ENCODE data around the gene ATG2B. TPM values are rescaled to one million over a fixed set of nuclear protein-coding genes. Genes with fewer than 3 reads are reported as not detected.

The ATG2B gene
- total and polyA plus RNA-seq, 4 experiments from 2014 or later: 1.0 to 37.8 (median 15.8) TPM

DNA sequence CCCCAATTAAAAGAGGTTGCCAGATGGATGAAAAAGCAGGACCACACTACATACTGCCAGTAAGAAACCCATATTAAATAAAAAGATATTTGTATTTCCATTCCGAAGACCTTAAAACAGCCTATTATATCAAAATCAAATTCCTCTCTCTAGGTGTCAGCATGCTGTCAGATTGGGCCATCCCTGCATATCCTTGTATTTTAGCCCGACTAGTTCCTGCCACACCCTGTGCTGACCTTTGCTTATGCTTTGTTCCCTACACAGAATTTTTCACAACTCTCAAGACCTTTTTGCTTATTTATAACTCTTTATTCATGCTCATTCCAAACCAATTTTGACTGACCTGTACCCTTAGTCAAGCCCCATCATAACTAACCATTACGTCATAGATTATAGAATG lies 13.0 kb upstream of the ATG2B start:
- intact Hi-C loops (cut with micrococcal nuclease): no loop called here
- ChIA-PET POLR2A (ENCODE audit: partially characterized antibody) (no interaction called here), CTCF (ENCODE audit: partially characterized antibody) (no interaction called here)
- Mint-ChIP-seq H3K4me1 (peaks cover 0 to 4% (median under 1%) of the 10 kb centered on the region in 4 donors), H3K4me3 (no peak overlapping the region), H3K27me3 (no peaks in the 10 kb centered on the region), H3K36me3 (peaks cover 3 to 14% of the 10 kb centered on the region in 2 donors), H3K27ac (no peak overlapping the region), H3K9me3 (no peaks in the 10 kb centered on the region)
- Histone ChIP-seq H3K27ac (ENCODE audit: low read depth, low read length) (no peak overlapping the region), H3K9me3 (ENCODE audit: control insufficient read depth in 1 of 2, low read length in 2 of 2) (no peaks in the 10 kb centered on the region), H3K27me3 (ENCODE audit: insufficient read depth, low read length) (no peaks in the 10 kb centered on the region), H3K36me3 (ENCODE audit: insufficient read depth, low read length) (no peaks in the 10 kb centered on the region), H3K4me1 (ENCODE audit: insufficient read depth, low read length) (no peaks in the 10 kb centered on the region), H3K4me3 (ENCODE audit: low read length in 2 of 2) (no peak overlapping the region)
- DNase-seq: no peak

DNA sequence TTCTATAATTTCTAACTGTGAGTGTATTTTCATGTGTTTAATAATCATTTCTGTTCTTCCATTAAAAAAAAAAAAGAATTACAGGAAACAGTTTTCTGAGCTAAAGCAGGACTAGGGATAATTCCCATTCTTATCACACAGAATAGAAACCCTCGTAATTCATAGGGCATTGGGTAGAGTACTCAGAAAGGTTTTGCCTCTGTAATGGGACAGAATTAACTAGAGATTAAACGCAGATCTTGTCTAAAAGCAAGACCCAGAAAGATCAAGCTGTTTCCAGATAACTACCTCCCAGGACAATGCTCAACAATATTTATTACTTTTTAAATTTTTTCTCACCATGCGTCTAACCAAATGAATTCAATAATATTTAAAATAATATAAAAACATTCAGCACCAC lies 10.4 kb upstream of the ATG2B start:
- no peaks in the 10 kb centered on the region for H3K4me1 ChIP-seq (ENCODE audit: insufficient read depth, low read length)
- POLR2A ChIA-PET (ENCODE audit: partially characterized antibody): interaction anchor here (0.6 kb wide), 1 partner anchor 68 kb away, joined by 3 read pairs; no protein-coding TSS in a partner anchor
- no peak overlapping the region for H3K4me3 ChIP-seq (ENCODE audit: low read length in 2 of 2)
- Mint-ChIP-seq H3K27ac (no peak overlapping the region), H3K27me3 (no peaks in the 10 kb centered on the region), H3K9me3 (peaks cover 0 to 2% (median 0%) of the 10 kb centered on the region in 8 donors), H3K4me3 (no peak overlapping the region), H3K36me3 (peaks cover 6 to 17% of the 10 kb centered on the region in 2 donors), H3K4me1 (peaks cover 8 to 17% (median 9%) of the 10 kb centered on the region in 4 donors)
- intact Hi-C loops (cut with micrococcal nuclease): no loop called here
- no peak for DNase-seq
- no peak overlapping the region for H3K27ac ChIP-seq (ENCODE audit: low read depth, low read length)
- H3K36me3 ChIP-seq (ENCODE audit: insufficient read depth, low read length): no peaks in the 10 kb centered on the region
- H3K27me3 ChIP-seq (ENCODE audit: insufficient read depth, low read length): no peaks in the 10 kb centered on the region
- CTCF ChIA-PET (ENCODE audit: partially characterized antibody): no interaction called here
- no peaks in the 10 kb centered on the region for H3K9me3 ChIP-seq (ENCODE audit: control insufficient read depth in 1 of 2, low read length in 2 of 2)

DNA sequence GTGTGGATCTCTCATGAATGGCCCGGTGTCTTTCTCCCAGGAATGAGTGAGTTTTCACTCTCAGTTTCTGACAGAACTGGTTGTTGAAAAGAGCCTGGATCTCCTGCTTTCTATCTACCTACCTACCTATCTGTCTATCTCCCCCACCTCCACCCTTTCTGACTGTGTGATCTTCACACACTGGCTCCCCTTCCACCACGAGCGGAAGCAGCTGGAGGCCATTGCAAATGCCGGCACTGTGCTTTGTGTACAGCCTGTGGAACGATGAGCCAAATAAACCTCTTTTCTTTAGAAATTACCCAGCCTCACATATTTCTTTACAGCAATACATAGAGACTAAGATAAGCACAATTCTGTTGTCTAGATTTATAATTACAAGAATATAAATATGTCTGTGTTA lies 7.4 kb upstream of the ATG2B start:
- no peaks in the 10 kb centered on the region for H3K27me3 ChIP-seq (ENCODE audit: insufficient read depth, low read length)
- ChIA-PET CTCF (ENCODE audit: partially characterized antibody) (no interaction called here), POLR2A (ENCODE audit: partially characterized antibody) (no interaction called here)
- Mint-ChIP-seq H3K4me1 (peaks cover 16 to 29% (median 21%) of the 10 kb centered on the region in 4 donors), H3K9me3 (peaks cover 0 to 2% (median 0%) of the 10 kb centered on the region in 8 donors), H3K27me3 (no peaks in the 10 kb centered on the region), H3K36me3 (peaks cover 6 to 19% of the 10 kb centered on the region in 2 donors), H3K27ac (peak overlapping the region in 2 of 7 donors; percentile 62 to 64), H3K4me3 (no peak overlapping the region)
- peaks cover 6% of the 10 kb centered on the region for H3K4me1 ChIP-seq (ENCODE audit: insufficient read depth, low read length)
- no peak overlapping the region for H3K27ac ChIP-seq (ENCODE audit: low read depth, low read length)
- DNase-seq: no peak
- H3K4me3 ChIP-seq (ENCODE audit: low read length in 2 of 2): no peak overlapping the region
- H3K9me3 ChIP-seq (ENCODE audit: control insufficient read depth in 1 of 2, low read length in 2 of 2): no peaks in the 10 kb centered on the region
- intact Hi-C loops (cut with micrococcal nuclease): no loop called here
- H3K36me3 ChIP-seq (ENCODE audit: insufficient read depth, low read length): no peaks in the 10 kb centered on the region

DNA sequence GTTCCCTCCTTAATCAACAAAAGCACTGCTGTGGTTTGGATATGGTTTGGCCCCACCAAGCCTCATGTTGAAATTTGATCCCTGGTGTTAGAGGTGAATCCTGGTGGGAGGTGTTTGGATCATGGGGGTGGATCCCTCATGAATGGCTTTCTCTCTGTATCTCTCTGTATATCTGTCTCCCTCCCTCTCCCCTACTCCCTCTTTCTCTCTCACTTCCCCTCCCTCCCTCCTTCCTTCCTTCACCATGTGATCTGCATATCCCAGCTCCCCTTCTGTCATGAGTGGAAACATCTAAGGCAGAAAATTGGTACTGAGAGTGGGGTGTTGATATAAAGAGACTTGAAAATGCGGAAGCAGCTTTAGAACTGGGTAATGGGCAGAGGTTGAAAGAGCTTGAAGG lies 5.4 kb upstream of the ATG2B start:
- Histone ChIP-seq H3K27ac (ENCODE audit: low read depth, low read length) (no peak overlapping the region), H3K4me3 (ENCODE audit: low read length in 2 of 2) (no peak overlapping the region), H3K36me3 (ENCODE audit: insufficient read depth, low read length) (no peaks in the 10 kb centered on the region), H3K9me3 (ENCODE audit: control insufficient read depth in 1 of 2, low read length in 2 of 2) (no peaks in the 10 kb centered on the region), H3K27me3 (ENCODE audit: insufficient read depth, low read length) (no peaks in the 10 kb centered on the region), H3K4me1 (ENCODE audit: insufficient read depth, low read length) (peaks cover 19% of the 10 kb centered on the region)
- peaks cover 25 to 44% (median 35%) of the 10 kb centered on the region in 4 donors for H3K4me1 Mint-ChIP-seq
- no peak overlapping the region for H3K27ac Mint-ChIP-seq
- intact Hi-C loops (cut with micrococcal nuclease): no loop called here
- peaks cover 10 to 16% of the 10 kb centered on the region in 2 donors for H3K36me3 Mint-ChIP-seq
- ChIA-PET POLR2A (ENCODE audit: partially characterized antibody) (no interaction called here), CTCF (ENCODE audit: partially characterized antibody) (no interaction called here)
- H3K4me3 Mint-ChIP-seq: peak overlapping the region in 1 of 8 donors; percentile 14
- no peaks in the 10 kb centered on the region for H3K27me3 Mint-ChIP-seq
- DNase-seq: no peak
- peaks cover 0 to 2% (median 0%) of the 10 kb centered on the region in 8 donors for H3K9me3 Mint-ChIP-seq

DNA sequence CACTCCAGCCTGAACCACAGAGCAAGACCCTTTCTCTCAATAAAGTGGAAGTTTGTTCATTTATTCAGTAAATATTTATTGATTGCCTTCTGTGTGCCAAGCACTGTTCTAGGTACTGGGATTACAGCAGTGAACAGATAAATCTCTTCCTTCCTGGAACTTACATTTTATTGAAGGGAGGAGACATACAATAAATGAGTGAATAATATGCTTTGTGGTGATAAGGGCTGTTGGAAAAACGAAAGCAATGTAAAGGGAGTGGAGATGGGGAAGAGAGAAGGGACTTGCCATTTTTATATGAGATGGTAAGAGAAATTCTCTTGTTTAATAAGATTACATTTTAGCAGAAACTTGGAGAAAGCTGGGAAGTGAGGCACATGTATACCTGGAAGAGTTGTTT lies 1.8 kb upstream of the ATG2B start:
- Mint-ChIP-seq H3K27ac (peak overlapping the region in 4 of 7 donors; percentile 85 to 94 (median 92)), H3K27me3 (no peaks in the 10 kb centered on the region), H3K4me1 (peaks cover 38 to 66% (median 52%) of the 10 kb centered on the region in 4 donors)

DNA sequence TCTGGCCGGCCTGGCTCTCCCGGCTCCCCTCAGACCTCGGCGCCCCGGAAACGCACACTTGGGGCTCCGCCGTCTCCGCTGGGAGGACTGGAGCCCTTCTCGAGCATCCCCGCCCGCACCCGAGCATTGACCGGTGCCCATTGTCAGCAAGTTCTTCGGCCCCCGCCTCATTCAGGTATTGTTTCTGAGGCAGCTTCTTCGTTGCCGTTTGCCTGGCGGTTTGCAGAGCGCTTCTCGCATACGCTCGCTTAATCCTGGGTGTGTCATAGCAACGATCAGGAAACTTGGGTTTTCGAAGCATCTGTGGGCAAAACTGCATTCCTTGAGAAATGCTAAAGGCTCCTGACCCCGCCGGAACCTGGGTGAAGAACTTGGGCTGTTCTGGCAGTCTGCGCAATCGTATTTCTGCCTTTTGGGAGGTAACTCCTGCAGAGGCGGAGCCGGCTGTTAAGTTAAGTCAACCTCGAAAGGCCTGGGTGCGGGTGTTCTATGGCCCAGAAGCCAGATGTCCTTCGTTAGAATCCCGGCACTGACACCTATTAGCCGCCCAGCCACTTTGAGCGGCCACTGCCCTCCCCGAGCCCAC lies 703 bp upstream of the ATG2B start:
- Histone ChIP-seq H3K9me3 (ENCODE audit: control insufficient read depth in 1 of 2, low read length in 2 of 2) (no peaks in the 10 kb centered on the region), H3K4me3 (ENCODE audit: low read length in 2 of 2) (peak overlapping the region; percentile 82 to 83), H3K27me3 (ENCODE audit: insufficient read depth, low read length) (no peaks in the 10 kb centered on the region), H3K27ac (ENCODE audit: low read depth, low read length) (peak overlapping the region; percentile 80), H3K36me3 (ENCODE audit: insufficient read depth, low read length) (no peaks in the 10 kb centered on the region), H3K4me1 (ENCODE audit: insufficient read depth, low read length) (peaks cover 46% of the 10 kb centered on the region)
- Mint-ChIP-seq H3K36me3 (peaks cover 9 to 10% of the 10 kb centered on the region in 2 donors), H3K9me3 (no peaks in the 10 kb centered on the region), H3K4me3 (peak overlapping the region; percentile 83 to 94 (median 91)), H3K27ac (peak overlapping the region; percentile 71 to 94 (median 90)), H3K27me3 (no peaks in the 10 kb centered on the region), H3K4me1 (peaks cover 40 to 65% (median 52%) of the 10 kb centered on the region in 4 donors)
- intact Hi-C loops (cut with micrococcal nuclease): loop anchor here (1.0 kb wide), 3 partner anchors 27 to 138 kb away; partner anchors contain the start of gene PAPOLA
- CTCF ChIA-PET (ENCODE audit: partially characterized antibody): interaction anchor here (1.1 to 1.3 kb wide), 2 partner anchors 17 to 27 kb away, joined by 3 read pairs; no protein-coding TSS in a partner anchor
- peak in 1 of 5 donors; percentile 60 for DNase-seq
- POLR2A ChIA-PET (ENCODE audit: partially characterized antibody): interaction anchor here (1.5 to 2.8 kb wide), 2 partner anchors 21 to 28 kb away, joined by 3 to 31 read pairs; partner anchors contain the start of gene AK7

More for the DNA sequence above, 1.8 kb upstream of the ATG2B start:
- peaks cover 43% of the 10 kb centered on the region for H3K4me1 ChIP-seq (ENCODE audit: insufficient read depth, low read length)
- no peak overlapping the region for H3K27ac ChIP-seq (ENCODE audit: low read depth, low read length)
- Mint-ChIP-seq H3K4me3 (peak overlapping the region; percentile 83 to 94 (median 91)), H3K36me3 (peaks cover 12 to 14% of the 10 kb centered on the region in 2 donors), H3K9me3 (peaks cover 0 to 2% (median 0%) of the 10 kb centered on the region in 8 donors)
- no peaks in the 10 kb centered on the region for H3K36me3 ChIP-seq (ENCODE audit: insufficient read depth, low read length)
- no peak for DNase-seq
- ChIA-PET CTCF (ENCODE audit: partially characterized antibody) (no interaction called here), POLR2A (ENCODE audit: partially characterized antibody) (interaction anchor here (0.7 to 2.8 kb wide), 2 partner anchors 26 to 27 kb away, joined by 3 to 31 read pairs; partner anchors contain the start of gene AK7)
- no peak overlapping the region for H3K4me3 ChIP-seq (ENCODE audit: low read length in 2 of 2)
- no peaks in the 10 kb centered on the region for H3K9me3 ChIP-seq (ENCODE audit: control insufficient read depth in 1 of 2, low read length in 2 of 2)
- H3K27me3 ChIP-seq (ENCODE audit: insufficient read depth, low read length): no peaks in the 10 kb centered on the region
- intact Hi-C loops (cut with micrococcal nuclease): no loop called here

DNA sequence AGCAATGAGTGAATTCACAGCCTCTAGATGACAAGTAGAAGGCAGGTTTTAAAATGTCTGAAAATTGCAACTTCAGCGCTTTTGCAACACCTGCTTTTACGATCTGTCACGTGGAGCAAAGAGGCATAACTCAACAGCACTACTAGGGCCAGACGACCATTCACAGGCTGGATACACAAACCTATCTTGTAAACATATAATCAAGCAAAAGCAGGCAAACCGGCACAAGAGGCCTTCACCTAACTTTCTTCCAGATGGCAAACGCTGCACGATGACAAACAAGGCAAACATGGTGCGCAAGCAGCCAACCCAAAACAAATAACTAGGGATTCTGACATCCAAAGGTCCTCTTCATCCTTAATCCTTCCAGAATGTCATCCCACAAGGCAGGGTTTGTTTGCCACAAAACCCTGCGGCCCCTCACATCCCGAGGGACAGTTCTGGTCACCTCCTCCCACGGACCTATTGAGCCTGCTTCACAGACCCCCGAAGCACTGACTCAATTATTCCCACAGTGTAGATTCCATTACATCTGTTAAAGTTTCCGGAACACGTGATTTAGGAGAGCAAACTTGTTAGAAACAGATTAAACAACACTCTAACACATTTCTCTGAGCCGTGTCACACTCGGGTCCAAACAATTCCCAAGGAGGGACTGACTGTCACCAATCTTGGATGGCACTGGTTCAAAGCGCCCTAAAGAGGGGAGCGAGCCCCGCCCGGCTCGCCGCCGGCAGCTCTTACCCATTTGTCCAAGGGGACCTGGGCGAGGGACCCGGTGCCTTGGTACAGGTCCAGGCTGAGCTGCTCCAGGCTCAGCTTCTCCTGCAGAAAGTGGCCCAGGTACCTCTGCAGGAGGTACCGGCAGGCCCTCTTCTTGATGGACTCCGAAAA lies 823 bp downstream of the ATG2B start:
- Histone ChIP-seq H3K27me3 (ENCODE audit: insufficient read depth, low read length) (no peaks in the 10 kb centered on the region), H3K4me1 (ENCODE audit: insufficient read depth, low read length) (peaks cover 46% of the 10 kb centered on the region), H3K27ac (ENCODE audit: low read depth, low read length) (peak overlapping the region; percentile 97), H3K9me3 (ENCODE audit: control insufficient read depth in 1 of 2, low read length in 2 of 2) (no peaks in the 10 kb centered on the region), H3K36me3 (ENCODE audit: insufficient read depth, low read length) (no peaks in the 10 kb centered on the region), H3K4me3 (ENCODE audit: low read length in 2 of 2) (peak overlapping the region; percentile 82 to 92)
- intact Hi-C loops (cut with micrococcal nuclease): loop anchor here (1.0 kb wide), 1 partner anchor 828 kb away; no protein-coding TSS in a partner anchor
- H3K27me3 Mint-ChIP-seq: no peaks in the 10 kb centered on the region
- peaks cover 7 to 11% of the 10 kb centered on the region in 2 donors for H3K36me3 Mint-ChIP-seq
- peak overlapping the region; percentile 83 to 95 (median 90) for H3K4me3 Mint-ChIP-seq
- peak; percentile 70 to 83 (median 76) for DNase-seq
- peaks cover 35 to 57% (median 48%) of the 10 kb centered on the region in 4 donors for H3K4me1 Mint-ChIP-seq
- ChIA-PET POLR2A (ENCODE audit: partially characterized antibody) (interaction anchor here (1.2 to 2.8 kb wide), 2 partner anchors 12 to 30 kb away, joined by 5 to 31 read pairs; partner anchors contain the start of gene AK7), CTCF (ENCODE audit: partially characterized antibody) (no interaction called here)
- H3K9me3 Mint-ChIP-seq: no peaks in the 10 kb centered on the region
- H3K27ac Mint-ChIP-seq: peak overlapping the region; percentile 84 to 97 (median 94)
